Ascending aorta (tissue), 2 donors: ENCODE results near the gene GNA12. TPM values are rescaled to one million over a fixed set of nuclear protein-coding genes. Genes with fewer than 3 reads are reported as not detected.
A peak's percentile ranks its signal among the peaks of the same experiment; 100 is the strongest.

Experiments used
- DNase-seq, 2 donors: peaks; one replicate each; pipeline ENCODE4 v3.0.0-alpha.2; 2019; ENCODE audit warnings: low spot score in 2 of 2
- H3K27ac ChIP-seq, 2 donors: fragments of 200-600 bp; sonication (generic); one replicate each; pipeline ENCODE4 v1.5.1; 2016 to 2017; ENCODE audit warnings: mild to moderate bottlenecking in 1 of 2
- H3K27me3 ChIP-seq: fragments of 200-600 bp; sonication (generic); one replicate; pipeline ENCODE4 v1.5.1; 2017
- H3K36me3 ChIP-seq, 2 donors: fragments of 200-600 bp; sonication (generic); one replicate each; pipeline ENCODE4 v1.5.1; 2016
- H3K4me1 ChIP-seq, 2 donors: fragments of 200-600 bp; sonication (generic); one replicate each; pipeline ENCODE4 v1.5.1; 2016 to 2017; ENCODE audit warnings: mild to moderate bottlenecking in 1 of 2
- H3K4me3 ChIP-seq, 2 donors: fragments of 200-600 bp; sonication (generic); one replicate each; pipeline ENCODE4 v1.5.1; 2016 to 2017; ENCODE audit warnings: mild to moderate bottlenecking in 1 of 2
- H3K9me3 ChIP-seq, 2 donors: fragments of 200-600 bp; sonication (generic); one replicate each; pipeline ENCODE4 v1.5.1; 2016
- CTCF ChIP-seq, 3 experiments: fragments of 200-600 bp in 2 of 3; fragments of 450-650 bp in 1 of 3; sonication (generic) in 2 of 3; IDR thresholded peaks; one replicate each; pipeline ENCODE4 v1.5.1; 2016 to 2019; ENCODE audit warnings: antibody characterized with exemption in 3 of 3, mild to moderate bottlenecking in 1 of 3, moderate library complexity in 1 of 3
- intact Hi-C: fragments of 100-400 bp; cut with DNase I; formaldehyde crosslinking; loops from one replicate; pipeline ENCODE4 v1.15.1; 2023
- total RNA-seq: library from RNA; depleted of rRNA; stranded (reverse); fragments of >200 nt; gene quantifications from one replicate; pipeline ENCODE4 v1.1.0, GENCODE V29; 2016

GNA12 gene
- total RNA-seq, 1 donor from 2014 or later: 61.0 TPM

- intact Hi-C loops: no loop called here
- Histone ChIP-seq H3K4me1 (peaks cover 4 to 27% of the 10 kb centered on the region in 2 donors), H3K27ac (no peak overlapping the region), H3K9me3 (no peaks in the 10 kb centered on the region), H3K4me3 (no peak overlapping the region), H3K27me3 (no peaks in the 10 kb centered on the region), H3K36me3 (no peaks in the 10 kb centered on the region)
- no peak for TF ChIP-seq CTCF (IDR thresholded peaks at IDR 0.05)
- DNase-seq: no peak
These were observed 154.0 kb downstream of the GNA12 start for GRCh38 chr7:2689951-2690705.

- DNase-seq: no peak
- Histone ChIP-seq H3K4me3 (peak overlapping the region in 1 of 2 donors; percentile 62), H3K4me1 (peaks cover 4 to 27% of the 10 kb centered on the region in 2 donors), H3K27ac (no peak overlapping the region), H3K36me3 (no peaks in the 10 kb centered on the region), H3K27me3 (no peaks in the 10 kb centered on the region), H3K9me3 (no peaks in the 10 kb centered on the region)
- TF ChIP-seq CTCF (IDR thresholded peaks at IDR 0.05): no peak
- intact Hi-C loops: no loop called here
These were observed 154.7 kb downstream of the GNA12 start for GRCh38 chr7:2689343-2689847.

- Histone ChIP-seq H3K4me3 (peak overlapping the region; percentile 41 to 62), H3K27ac (no peak overlapping the region), H3K9me3 (no peaks in the 10 kb centered on the region), H3K36me3 (no peaks in the 10 kb centered on the region), H3K27me3 (no peaks in the 10 kb centered on the region), H3K4me1 (peaks cover 4 to 27% of the 10 kb centered on the region in 2 donors)
- no peak for DNase-seq
- intact Hi-C loops: no loop called here
- no peak for TF ChIP-seq CTCF (IDR thresholded peaks at IDR 0.05)
These were observed 155.4 kb downstream of the GNA12 start for GRCh38 chr7:2688409-2689342.

GRCh38 chr7:2687881-2688318 is 156.2 kb downstream of the GNA12 start, which contains the start of gene AMZ1:
Gene AMZ1, plus strand, starts transcription at chr7:2688202. Its CDS starts 12,250 bp downstream, at chr7:2700452.
- no peak for TF ChIP-seq CTCF (IDR thresholded peaks at IDR 0.05)
- Histone ChIP-seq H3K36me3 (no peaks in the 10 kb centered on the region), H3K4me3 (peak within 1 kb of the TSS; percentile 41 to 62), H3K9me3 (no peaks in the 10 kb centered on the region), H3K4me1 (peaks cover 4 to 27% of the 10 kb centered on the region in 2 donors), H3K27me3 (no peaks in the 10 kb centered on the region), H3K27ac (no peak within 1 kb of the TSS)
- intact Hi-C loops: no loop called here
- no peak for DNase-seq

GRCh38 chr7:2687338-2687869 is 156.7 kb downstream of the GNA12 start:
- no peaks in the 10 kb centered on the region for H3K36me3 ChIP-seq
- H3K4me1 ChIP-seq: peaks cover 4 to 27% of the 10 kb centered on the region in 2 donors
- no peak overlapping the region for H3K27ac ChIP-seq
- no peaks in the 10 kb centered on the region for H3K27me3 ChIP-seq
- DNase-seq: no peak
- peak overlapping the region in 1 of 2 donors; percentile 62 for H3K4me3 ChIP-seq
- TF ChIP-seq CTCF (IDR thresholded peaks at IDR 0.05): no peak
- no peaks in the 10 kb centered on the region for H3K9me3 ChIP-seq
- intact Hi-C loops: no loop called here
